HepG2 (cell line): ENCODE measurements around the gene PIGA. TPM values are rescaled to one million over a fixed set of nuclear protein-coding genes. Genes with fewer than 3 reads are reported as not detected.

Experiments used
- ASH2L ChIP-seq: fragments of 300-600, 200-600 bp; sonication (generic); IDR thresholded peaks from 2 replicates; pipeline ENCODE4 v1.7.0; 2017; ENCODE audit warnings: low read depth, mild to moderate bottlenecking, moderate library complexity, mixed read lengths, low read length; ENCODE audit not compliant: insufficient read length
- HDAC2 ChIP-seq: sonication (generic); formaldehyde crosslinking; IDR thresholded peaks from 2 replicates; pipeline ENCODE4 v1.4.0; 2020; ENCODE audit warnings: missing genetic modification reagents
- HNF1A ChIP-seq, 2 experiments: sonication (generic) in 1 of 2; formaldehyde crosslinking in 1 of 2; IDR thresholded peaks; 2 replicates each; pipeline versions ENCODE4 v1.4.0 to v1.6.1; 2016 to 2020; ENCODE audit warnings: borderline replicate concordance in 1 of 2, low read depth in 1 of 2, mild to moderate bottlenecking in 1 of 2, missing genetic modification reagents in 1 of 2
- JUN ChIP-seq: sonication (generic); formaldehyde crosslinking; IDR thresholded peaks from 2 replicates; pipeline ENCODE4 v1.4.0; 2020; ENCODE audit warnings: mild to moderate bottlenecking, missing genetic modification reagents
- NFIC ChIP-seq: IDR thresholded peaks from 2 replicates; pipeline ENCODE4 v1.6.1; 2012; ENCODE audit warnings: mild to moderate bottlenecking, low read length, inconsistent platforms
- PAF1 ChIP-seq: IDR thresholded peaks from 2 replicates; pipeline ENCODE4 v1.6.1; 2016; ENCODE audit warnings: missing genetic modification reagents, missing compliant biosample characterization
- PAWR ChIP-seq: sonication (generic); formaldehyde crosslinking; IDR thresholded peaks from 2 replicates; pipeline ENCODE4 v1.4.0; 2020; ENCODE audit warnings: missing genetic modification reagents, mild to moderate bottlenecking, borderline replicate concordance
- RFX5 ChIP-seq: IDR thresholded peaks from 2 replicates; pipeline ENCODE4 v1.6.1; 2011; ENCODE audit warnings: low read depth, low read length, improper control_type of control experiment
- SETDB1 ChIP-seq: sonication (generic); formaldehyde crosslinking; IDR thresholded peaks from 2 replicates; pipeline ENCODE4 v1.5.1; 2020; ENCODE audit warnings: missing genetic modification reagents, mild to moderate bottlenecking, borderline replicate concordance
- TBP ChIP-seq: sonication (generic); formaldehyde crosslinking; IDR thresholded peaks from 2 replicates; pipeline ENCODE4 v1.5.0; 2020; ENCODE audit warnings: missing genetic modification reagents
- ZBTB4 ChIP-seq: sonication (generic); formaldehyde crosslinking; IDR thresholded peaks from 2 replicates; pipeline ENCODE4 v1.4.0; 2020; ENCODE audit warnings: missing genetic modification reagents, mild to moderate bottlenecking, borderline replicate concordance
- ZNF446 ChIP-seq: sonication (generic); formaldehyde crosslinking; IDR thresholded peaks from 2 replicates; pipeline ENCODE4 v1.5.0; 2020; ENCODE audit warnings: mild to moderate bottlenecking, missing genetic modification reagents
- polyA plus RNA-seq, 8 experiments: library from polyadenylated mRNA; depleted of rRNA in 3 of 8; stranded (reverse) in 7 of 8; unstranded in 1 of 8; fragments of >200 nt; fragmentation: Illumina TruSeq in 4 of 8; extraction: Trizol in 4 of 8; gene quantifications; 2 replicates each; pipeline versions ENCODE4 v1.2.1 to v1.2.3, GENCODE V29; 2011 to 2016; ENCODE audit warnings: low read depth in 4 of 8, missing spikeins in 1 of 8, mixed read lengths in 1 of 8; ENCODE audit not compliant: insufficient read depth in 1 of 8
- total RNA-seq, 5 experiments: library from RNA; depleted of rRNA; stranded (reverse); fragments of >200 nt; fragmentation: Illumina TruSeq; extraction: Trizol; gene quantifications; 2 replicates each; pipeline ENCODE4 v1.2.3, GENCODE V29; 2016; ENCODE audit warnings: low read depth in 1 of 5
- TF ChIP-seq, protein P1 (sequence below): sonication (generic); formaldehyde crosslinking; IDR thresholded peaks from 2 replicates; pipeline ENCODE4 v1.5.0; 2020; ENCODE audit warnings: missing genetic modification reagents, mild to moderate bottlenecking, borderline replicate concordance
- TF ChIP-seq, protein P2 (sequence below): sonication (generic); formaldehyde crosslinking; IDR thresholded peaks from 2 replicates; pipeline ENCODE4 v1.5.1; 2020; ENCODE audit warnings: missing genetic modification reagents, mild to moderate bottlenecking, borderline replicate concordance

Gene PIGA
- total and polyA plus RNA-seq, 2 of the 13 experiments (the other 11 are each of a cell fraction or from before 2014, with no cell fraction given): 6.0 to 13.0 TPM

- TF ChIP-seq, protein P1, sequence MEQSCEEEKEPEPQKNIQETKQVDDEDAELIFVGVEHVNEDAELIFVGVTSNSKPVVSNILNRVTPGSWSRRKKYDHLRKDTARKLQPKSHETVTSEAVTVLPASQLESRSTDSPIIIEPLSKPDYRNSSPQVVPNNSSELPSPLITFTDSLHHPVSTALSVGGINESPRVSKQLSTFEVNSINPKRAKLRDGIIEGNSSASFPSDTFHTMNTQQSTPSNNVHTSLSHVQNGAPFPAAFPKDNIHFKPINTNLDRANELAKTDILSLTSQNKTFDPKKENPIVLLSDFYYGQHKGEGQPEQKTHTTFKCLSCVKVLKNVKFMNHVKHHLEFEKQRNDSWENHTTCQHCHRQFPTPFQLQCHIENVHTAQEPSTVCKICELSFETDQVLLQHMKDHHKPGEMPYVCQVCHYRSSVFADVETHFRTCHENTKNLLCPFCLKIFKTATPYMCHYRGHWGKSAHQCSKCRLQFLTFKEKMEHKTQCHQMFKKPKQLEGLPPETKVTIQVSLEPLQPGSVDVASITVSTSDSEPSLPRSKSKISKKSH (CRISPR knock-in tag): no peak
- TF ChIP-seq, protein P2, sequence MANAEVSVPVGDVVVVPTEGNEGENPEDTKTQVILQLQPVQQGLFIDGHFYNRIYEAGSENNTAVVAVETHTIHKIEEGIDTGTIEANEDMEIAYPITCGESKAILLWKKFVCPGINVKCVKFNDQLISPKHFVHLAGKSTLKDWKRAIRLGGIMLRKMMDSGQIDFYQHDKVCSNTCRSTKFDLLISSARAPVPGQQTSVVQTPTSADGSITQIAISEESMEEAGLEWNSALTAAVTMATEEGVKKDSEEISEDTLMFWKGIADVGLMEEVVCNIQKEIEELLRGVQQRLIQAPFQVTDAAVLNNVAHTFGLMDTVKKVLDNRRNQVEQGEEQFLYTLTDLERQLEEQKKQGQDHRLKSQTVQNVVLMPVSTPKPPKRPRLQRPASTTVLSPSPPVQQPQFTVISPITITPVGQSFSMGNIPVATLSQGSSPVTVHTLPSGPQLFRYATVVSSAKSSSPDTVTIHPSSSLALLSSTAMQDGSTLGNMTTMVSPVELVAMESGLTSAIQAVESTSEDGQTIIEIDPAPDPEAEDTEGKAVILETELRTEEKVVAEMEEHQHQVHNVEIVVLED (CRISPR knock-in tag): no peak; the same call in 1 of the 2 replicates
- TF ChIP-seq SETDB1 (CRISPR knock-in tag): no peak
- no peak for TF ChIP-seq ZBTB4 (CRISPR knock-in tag)
- TF ChIP-seq ZNF446 (CRISPR knock-in tag): no peak
- TF ChIP-seq JUN (CRISPR knock-in tag): peak; percentile 52; the same call in 1 of the 2 replicates
- no peak for TF ChIP-seq TBP (CRISPR knock-in tag)
- TF ChIP-seq RFX5: peak; percentile 93
- no peak for TF ChIP-seq HDAC2
- no peak for TF ChIP-seq ASH2L
- no peak for TF ChIP-seq PAF1
- TF ChIP-seq NFIC: peak; percentile 30; the same call in 1 of the 2 replicates
- TF ChIP-seq PAWR: no peak
- TF ChIP-seq HNF1A (IDR thresholded peaks at IDR 0.05; ENCODE audit: low read depth): no peak; the same call in 1 of the 2 replicates
- TF ChIP-seq HNF1A (CRISPR knock-in tag; IDR thresholded peaks at IDR 0.05; ENCODE audit: borderline replicate concordance): peak; percentile 69; the same call in 1 of the 2 replicates
These were observed 65.5 kb downstream of the PIGA start, which contains the start of gene ASB9 (continued) for GRCh38 chrX:15269618-15270521.
